Melanocyte of skin (primary cell): ENCODE data around the gene SYNPO2. TPM values are rescaled to one million over a fixed set of nuclear protein-coding genes. Genes with fewer than 3 reads are reported as not detected.

ENCODE experiments used
- total RNA-seq, 2 donors: library from RNA; depleted of rRNA; stranded (reverse); fragments of >200 nt; gene quantifications; 2 replicates each; pipeline ENCODE4 v1.2.3, GENCODE V29; 2012

SYNPO2 gene, protein sequence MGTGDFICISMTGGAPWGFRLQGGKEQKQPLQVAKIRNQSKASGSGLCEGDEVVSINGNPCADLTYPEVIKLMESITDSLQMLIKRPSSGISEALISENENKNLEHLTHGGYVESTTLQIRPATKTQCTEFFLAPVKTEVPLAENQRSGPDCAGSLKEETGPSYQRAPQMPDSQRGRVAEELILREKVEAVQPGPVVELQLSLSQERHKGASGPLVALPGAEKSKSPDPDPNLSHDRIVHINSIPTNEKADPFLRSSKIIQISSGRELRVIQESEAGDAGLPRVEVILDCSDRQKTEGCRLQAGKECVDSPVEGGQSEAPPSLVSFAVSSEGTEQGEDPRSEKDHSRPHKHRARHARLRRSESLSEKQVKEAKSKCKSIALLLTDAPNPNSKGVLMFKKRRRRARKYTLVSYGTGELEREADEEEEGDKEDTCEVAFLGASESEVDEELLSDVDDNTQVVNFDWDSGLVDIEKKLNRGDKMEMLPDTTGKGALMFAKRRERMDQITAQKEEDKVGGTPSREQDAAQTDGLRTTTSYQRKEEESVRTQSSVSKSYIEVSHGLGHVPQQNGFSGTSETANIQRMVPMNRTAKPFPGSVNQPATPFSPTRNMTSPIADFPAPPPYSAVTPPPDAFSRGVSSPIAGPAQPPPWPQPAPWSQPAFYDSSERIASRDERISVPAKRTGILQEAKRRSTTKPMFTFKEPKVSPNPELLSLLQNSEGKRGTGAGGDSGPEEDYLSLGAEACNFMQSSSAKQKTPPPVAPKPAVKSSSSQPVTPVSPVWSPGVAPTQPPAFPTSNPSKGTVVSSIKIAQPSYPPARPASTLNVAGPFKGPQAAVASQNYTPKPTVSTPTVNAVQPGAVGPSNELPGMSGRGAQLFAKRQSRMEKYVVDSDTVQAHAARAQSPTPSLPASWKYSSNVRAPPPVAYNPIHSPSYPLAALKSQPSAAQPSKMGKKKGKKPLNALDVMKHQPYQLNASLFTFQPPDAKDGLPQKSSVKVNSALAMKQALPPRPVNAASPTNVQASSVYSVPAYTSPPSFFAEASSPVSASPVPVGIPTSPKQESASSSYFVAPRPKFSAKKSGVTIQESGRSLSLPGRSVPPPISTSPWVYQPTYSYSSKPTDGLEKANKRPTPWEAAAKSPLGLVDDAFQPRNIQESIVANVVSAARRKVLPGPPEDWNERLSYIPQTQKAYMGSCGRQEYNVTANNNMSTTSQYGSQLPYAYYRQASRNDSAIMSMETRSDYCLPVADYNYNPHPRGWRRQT
- under 1 TPM; under 0.01 TPM for total RNA-seq

DNA sequence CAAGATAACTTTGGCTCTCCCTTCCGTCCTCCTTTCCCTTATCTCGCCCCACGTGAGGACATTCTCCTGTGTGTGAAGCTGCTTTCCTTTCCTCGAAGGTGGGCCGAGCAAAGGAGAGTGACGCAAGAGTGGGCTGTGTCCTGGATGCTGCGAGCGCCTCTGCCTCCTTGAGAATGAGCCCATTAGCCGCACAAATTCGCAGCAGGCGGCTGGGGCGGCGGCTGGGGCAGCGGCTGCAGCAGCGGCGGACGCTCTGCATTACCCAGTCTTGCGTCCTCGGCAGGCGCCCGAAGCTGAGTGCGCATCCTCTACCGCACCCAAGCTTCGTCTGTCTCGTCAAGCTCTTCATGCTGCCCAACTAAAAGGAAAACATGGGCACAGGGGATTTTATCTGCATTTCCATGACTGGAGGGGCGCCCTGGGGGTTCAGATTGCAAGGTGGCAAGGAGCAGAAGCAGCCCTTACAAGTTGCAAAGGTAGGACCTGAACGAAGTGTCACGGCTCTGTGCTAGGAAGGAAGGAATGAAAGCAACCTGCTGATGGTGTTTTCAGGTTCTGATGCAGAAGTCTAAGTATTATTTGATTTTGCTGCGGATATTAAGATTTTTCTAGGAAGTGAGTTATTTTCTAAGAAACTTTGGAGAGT is at the start of gene SYNPO2:
Gene SYNPO2, plus strand, starts transcription at position 189 of the 646 bp plus-strand sequence. Its CDS starts 183 bp downstream, at position 372.

Other genes starting within 250 kb of the SYNPO2 start
- gene METTL14, start 203.5 kb upstream of the SYNPO2 start, total RNA-seq: 10 to 100 TPM; 24.4 to 27.3 TPM
- 10 to 100 TPM; 17.9 to 25.3 TPM for gene SEC24D, start 52.7 kb upstream of the SYNPO2 start, total RNA-seq
- not detected for gene MYOZ2, start 247.0 kb downstream of the SYNPO2 start, total RNA-seq